Suprapubic skin (tissue), 2 donors: Measurements from ENCODE around the gene PTPRS.

ENCODE experiments used
- EP300 ChIP-seq: sonication (generic); formaldehyde crosslinking; IDR thresholded peaks from one replicate; pipeline ENCODE4 v1.6.1; 2017; ENCODE audit warnings: antibody characterized with exemption
- POLR2A ChIP-seq, 2 donors: fragments of 450-650 bp; IDR thresholded peaks; one replicate each; pipeline ENCODE4 v1.6.1; 2017; ENCODE audit warnings: antibody characterized with exemption in 2 of 2, mild to moderate bottlenecking in 2 of 2, moderate library complexity in 2 of 2

DNA sequence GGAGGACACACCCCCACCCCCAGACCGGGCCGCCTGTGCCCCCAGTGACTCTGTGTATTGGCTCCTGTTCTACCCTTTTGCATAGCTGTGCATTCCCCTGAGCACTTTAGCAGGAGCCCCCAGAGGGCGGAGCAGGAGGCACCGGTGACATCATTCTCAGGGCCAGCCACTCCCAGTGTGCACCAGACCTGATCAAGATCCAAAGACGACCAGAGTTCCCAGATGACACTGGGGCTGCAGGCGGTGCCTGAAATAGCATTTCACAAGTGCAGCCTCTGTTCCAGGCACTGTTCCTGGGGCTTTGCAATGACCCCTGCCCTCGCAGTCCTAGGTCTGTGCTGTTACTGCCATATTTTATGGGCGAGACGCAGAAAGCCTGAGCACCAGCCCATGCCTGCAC lies 14.5 kb upstream of the PTPRS start:
- TF ChIP-seq EP300 (no peak), POLR2A (IDR thresholded peaks at IDR 0.05) (no peak)
